Fibroblast of pulmonary artery (primary cell): ENCODE data around the gene EEFSEC.

Experiments used
- DNase-seq: peaks from one replicate; pipeline ENCODE4 v3.0.0-alpha.2; 2010; ENCODE audit warnings: low read depth
- H3K4me3 ChIP-seq: replicated peaks from 2 replicates; pipeline ENCODE4 v1.5.1; 2011; ENCODE audit warnings: low read depth, mild to moderate bottlenecking, control low read depth, low read length, moderate library complexity
- CTCF ChIP-seq: IDR thresholded peaks from 2 replicates; pipeline ENCODE4 v1.5.1; 2011; ENCODE audit warnings: mild to moderate bottlenecking, control low read depth, low read length, inconsistent platforms; ENCODE audit errors: missing control alignments

Gene EEFSEC

GRCh38 chr3:128452120-128452519, 298.8 kb downstream of the EEFSEC start:
- TF ChIP-seq CTCF: no peak
- no peak for DNase-seq
- no peak overlapping the region for H3K4me3 ChIP-seq

GRCh38 chr3:128452678-128453275, 299.5 kb downstream of the EEFSEC start:
- no peak for DNase-seq
- H3K4me3 ChIP-seq: no peak overlapping the region
- no peak for TF ChIP-seq CTCF

- H3K4me3 ChIP-seq: no peak overlapping the region
- no peak for TF ChIP-seq CTCF
- no peak for DNase-seq
Observed at GRCh38 chr3:128453501-128454309, 300.4 kb downstream of the EEFSEC start.

GRCh38 chr3:128454310-128454618, 301.0 kb downstream of the EEFSEC start:
- no peak overlapping the region for H3K4me3 ChIP-seq
- DNase-seq: no peak
- no peak for TF ChIP-seq CTCF

GRCh38 chr3:128455116-128455515, 301.8 kb downstream of the EEFSEC start:
- no peak overlapping the region for H3K4me3 ChIP-seq
- no peak for DNase-seq
- no peak for TF ChIP-seq CTCF

- H3K4me3 ChIP-seq: no peak overlapping the region
- TF ChIP-seq CTCF: no peak
- no peak for DNase-seq
Observed at GRCh38 chr3:128455786-128456748, 302.8 kb downstream of the EEFSEC start.
